OCI-LY7 (cell line): ENCODE results near the gene DKK3. TPM values are rescaled to one million over a fixed set of nuclear protein-coding genes. Genes with fewer than 3 reads are reported as not detected.
A peak's percentile ranks its signal among the peaks of the same experiment; 100 is the strongest.

Experiments used
- BruUV-seq: library from RNA; stranded (reverse); fragments of 400-500 nt; replicated peaks from 2 replicates; lab custom pipeline; 2021; lab: Mats Ljungman, UMichigan
- CTCF ChIA-PET: fragments of 300-600 bp; sonication (Branson Sonifier 250); formaldehyde crosslinking; loops from one replicate; lab custom pipeline; 2022; ENCODE audit warnings: antibody characterized with exemption; ENCODE audit not compliant: unreplicated experiment; lab: Charles Lee
- POLR2A ChIA-PET: fragments of 300-600 bp; sonication (Branson Sonifier 250); formaldehyde crosslinking; loops from one replicate; lab custom pipeline; 2022; ENCODE audit warnings: antibody characterized with exemption; lab: Charles Lee
- DNase-seq: peaks from one replicate; pipeline ENCODE4 v3.0.0-alpha.2; 2015; ENCODE audit warnings: low spot score
- H2AFZ ChIP-seq: fragments of 200-600 bp; sonication (generic), shearing (Covaris generic); 2 replicates; pipeline ENCODE4 v1.6.1; 2014; ENCODE audit warnings: mild to moderate bottlenecking, antibody characterized with exemption, low read length, moderate library complexity
- H3K27ac ChIP-seq: fragments of 200-600 bp; sonication (generic); 2 replicates; pipeline ENCODE4 v1.5.1; 2014; ENCODE audit warnings: mixed run types, low read depth, mild to moderate bottlenecking, moderate library complexity, low read length, inconsistent platforms; ENCODE audit not compliant: poor library complexity, severe bottlenecking
- H3K36me3 ChIP-seq: fragments of 200-600 bp; sonication (generic); 2 replicates; pipeline ENCODE4 v1.6.1; 2014; ENCODE audit warnings: mild to moderate bottlenecking, antibody characterized with exemption, low read length, moderate library complexity, mixed read lengths; ENCODE audit not compliant: insufficient read depth
- H3K4me1 ChIP-seq: fragments of 200-600 bp; sonication (generic); 2 replicates; pipeline ENCODE4 v1.5.1; 2014; ENCODE audit warnings: mild to moderate bottlenecking, low read length; ENCODE audit not compliant: insufficient read depth, poor library complexity, severe bottlenecking
- H3K4me2 ChIP-seq: fragments of 200-600 bp; sonication (generic); 2 replicates; pipeline ENCODE4 v1.6.1; 2014; ENCODE audit warnings: mild to moderate bottlenecking, low read length
- H3K4me3 ChIP-seq: fragments of 200-600 bp; sonication (generic); 2 replicates; pipeline ENCODE4 v1.5.1; 2014; ENCODE audit warnings: mild to moderate bottlenecking, low read depth, low read length; ENCODE audit not compliant: poor library complexity, severe bottlenecking
- H3K79me2 ChIP-seq: fragments of 200-600 bp; sonication (generic); 2 replicates; pipeline ENCODE4 v1.6.1; 2016; ENCODE audit warnings: low read depth, mild to moderate bottlenecking, low read length, moderate library complexity, mixed read lengths; ENCODE audit not compliant: insufficient read depth
- H3K9me2 ChIP-seq: fragments of 200-600 bp; sonication (generic); 2 replicates; pipeline ENCODE4 v1.6.1; 2016; ENCODE audit warnings: mild to moderate bottlenecking, low read length, mixed read lengths; ENCODE audit not compliant: insufficient read depth
- H3K9me3 ChIP-seq: fragments of 200-600 bp; sonication (generic); 2 replicates; pipeline ENCODE4 v1.6.1; 2014; ENCODE audit warnings: mild to moderate bottlenecking, mixed run types, low read length, mixed read lengths
- H4K20me1 ChIP-seq: fragments of 200-600 bp; sonication (generic); 2 replicates; pipeline ENCODE4 v1.6.1; 2014; ENCODE audit warnings: mild to moderate bottlenecking, antibody characterized with exemption, low read length, moderate library complexity, mixed read lengths; ENCODE audit not compliant: insufficient read depth
- EZH2phosphoT487 ChIP-seq: fragments of 200-600 bp; sonication (generic); IDR thresholded peaks from 2 replicates; pipeline ENCODE4 v1.6.1; 2018; ENCODE audit warnings: low read depth, borderline replicate concordance, mild to moderate bottlenecking, mixed run types, antibody characterized with exemption, low read length, moderate library complexity, mixed read lengths
- intact Hi-C: fragments of 100-400 bp; cut with micrococcal nuclease; formaldehyde crosslinking; loops from one replicate; pipeline ENCODE4 v1.10.0; 2022; ENCODE audit not compliant: unreplicated experiment
- total RNA-seq, 2 experiments: library from RNA; depleted of rRNA in 1 of 2; stranded (reverse); fragments of >200 nt in 1 of 2; shearing (Covaris generic) in 1 of 2; gene quantifications; 2 replicates each; pipeline ENCODE4 v1.2.3, GENCODE V29; 2014 to 2022
- TF ChIP-seq, protein P1 (sequence below): fragments of 200-600 bp; sonication (generic); conservative IDR thresholded peaks from 2 replicates; pipeline ENCODE4 v1.5.1; 2014; ENCODE audit warnings: mild to moderate bottlenecking, antibody characterized with exemption, low read length, moderate library complexity, mixed read lengths

The DKK3 gene
- total RNA-seq, 2 experiments from 2014 or later = not detected

DNA sequence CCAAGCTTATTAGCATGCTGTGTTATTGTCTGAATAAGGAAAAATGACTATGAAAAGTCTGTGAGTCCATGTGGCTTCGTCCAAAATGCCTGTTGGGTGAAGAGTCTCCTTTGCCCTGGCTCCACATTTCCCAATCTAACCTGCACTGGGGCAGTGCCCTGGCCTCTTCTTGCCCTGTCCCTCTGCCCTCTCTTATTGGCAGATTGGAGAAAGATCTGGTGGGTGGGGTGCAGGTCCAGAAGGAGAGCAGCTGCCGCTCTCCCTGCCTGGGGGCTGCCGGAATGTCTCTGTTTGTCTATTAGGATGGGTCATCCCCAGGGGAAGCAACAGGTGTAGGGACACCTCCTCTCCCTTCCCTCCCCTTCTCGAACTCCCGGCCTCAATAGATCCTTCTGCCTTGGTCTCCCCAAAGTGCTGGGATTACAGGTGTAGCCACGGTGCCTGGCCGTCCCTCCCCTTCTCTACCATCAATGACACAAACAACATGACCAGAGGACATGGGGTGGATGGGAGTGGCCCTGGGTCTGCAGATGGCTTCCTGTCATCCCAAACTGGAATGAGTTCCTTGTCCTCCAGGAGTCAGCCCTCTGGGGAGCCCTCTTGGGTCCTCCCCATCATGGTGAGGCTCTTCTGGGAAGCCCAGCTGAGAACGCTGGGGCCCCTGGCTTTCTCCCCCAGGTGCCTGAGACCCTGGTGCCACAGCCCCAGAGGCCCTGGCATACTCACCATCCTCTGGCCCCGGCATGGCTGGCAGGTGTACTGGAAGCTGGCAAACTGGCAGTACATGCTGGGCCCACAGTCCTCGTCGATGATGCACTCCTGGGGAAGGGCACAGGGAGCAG, 40.5 kb downstream of the DKK3 start:
- DNase-seq = no peak
- Histone ChIP-seq H3K27ac (no peak overlapping the region), H3K9me2 (no peaks in the 10 kb centered on the region), H3K4me1 (no peaks in the 10 kb centered on the region), H3K79me2 (no peaks in the 10 kb centered on the region), H3K9me3 (no peaks in the 10 kb centered on the region), H4K20me1 (no peaks in the 10 kb centered on the region), H2AFZ (no peak overlapping the region), H3K4me3 (no peak overlapping the region), H3K4me2 (no peak overlapping the region), H3K36me3 (no peaks in the 10 kb centered on the region)
- no peak for TF ChIP-seq EZH2phosphoT487
- no TSS peak for BruUV-seq
- intact Hi-C loops = loop anchor here (2.0 kb wide), 1 partner anchor 169 kb away; no protein-coding TSS in a partner anchor
- ChIA-PET CTCF (interaction anchor here (0.9 kb wide), 1 partner anchor 25 kb away, joined by 3 read pairs; no protein-coding TSS in a partner anchor), POLR2A (no interaction called here)

DNA sequence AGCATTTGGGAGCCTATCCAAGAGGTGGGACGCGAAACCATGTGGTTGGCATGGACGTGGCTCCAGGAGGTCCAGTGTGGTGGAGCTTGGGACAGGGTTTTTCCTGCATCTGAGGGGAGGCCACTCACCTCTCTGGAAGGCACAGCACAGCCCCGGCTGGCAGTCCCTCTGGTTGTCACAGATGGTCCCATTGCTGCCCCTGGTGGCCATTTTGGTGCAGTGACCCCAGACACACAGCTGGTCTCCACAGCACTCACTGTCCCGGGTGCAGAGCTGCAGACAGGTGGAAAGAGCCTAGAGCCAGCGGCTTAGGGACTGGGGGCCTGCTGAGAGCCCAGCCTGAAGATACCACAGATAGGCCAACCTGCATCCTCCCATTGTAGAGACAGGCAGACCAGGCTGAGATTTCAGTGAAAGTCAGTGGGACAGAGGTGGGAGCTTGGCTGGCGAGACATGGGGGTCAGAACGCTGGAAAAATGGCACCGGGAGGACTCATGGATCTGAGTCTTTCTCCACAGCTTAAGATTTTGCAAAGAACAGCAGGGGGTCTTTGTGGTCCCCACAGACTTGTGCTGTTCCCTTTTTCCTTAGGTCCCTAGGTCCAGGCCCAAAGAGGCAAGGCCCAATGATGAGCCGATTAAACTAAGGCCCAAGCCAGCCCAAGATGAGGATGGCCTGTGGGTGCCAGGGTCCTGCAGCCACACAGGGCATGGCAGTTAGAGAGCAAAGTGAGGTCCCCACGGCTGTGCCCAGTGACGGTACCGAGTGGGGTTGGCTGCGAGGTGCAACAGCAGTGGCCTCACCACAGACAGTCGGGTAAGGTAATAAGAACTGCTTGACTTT, 41.4 kb downstream of the DKK3 start:
- no peaks in the 10 kb centered on the region for H3K4me1 ChIP-seq
- no peak overlapping the region for H3K4me3 ChIP-seq
- no peaks in the 10 kb centered on the region for H3K9me3 ChIP-seq
- H3K9me2 ChIP-seq = no peaks in the 10 kb centered on the region
- no peak overlapping the region for H3K27ac ChIP-seq
- no TSS peak for BruUV-seq
- H2AFZ ChIP-seq = no peak overlapping the region
- H3K4me2 ChIP-seq = no peak overlapping the region
- no peaks in the 10 kb centered on the region for H3K79me2 ChIP-seq
- no peak for TF ChIP-seq EZH2phosphoT487
- TF ChIP-seq, protein P1, sequence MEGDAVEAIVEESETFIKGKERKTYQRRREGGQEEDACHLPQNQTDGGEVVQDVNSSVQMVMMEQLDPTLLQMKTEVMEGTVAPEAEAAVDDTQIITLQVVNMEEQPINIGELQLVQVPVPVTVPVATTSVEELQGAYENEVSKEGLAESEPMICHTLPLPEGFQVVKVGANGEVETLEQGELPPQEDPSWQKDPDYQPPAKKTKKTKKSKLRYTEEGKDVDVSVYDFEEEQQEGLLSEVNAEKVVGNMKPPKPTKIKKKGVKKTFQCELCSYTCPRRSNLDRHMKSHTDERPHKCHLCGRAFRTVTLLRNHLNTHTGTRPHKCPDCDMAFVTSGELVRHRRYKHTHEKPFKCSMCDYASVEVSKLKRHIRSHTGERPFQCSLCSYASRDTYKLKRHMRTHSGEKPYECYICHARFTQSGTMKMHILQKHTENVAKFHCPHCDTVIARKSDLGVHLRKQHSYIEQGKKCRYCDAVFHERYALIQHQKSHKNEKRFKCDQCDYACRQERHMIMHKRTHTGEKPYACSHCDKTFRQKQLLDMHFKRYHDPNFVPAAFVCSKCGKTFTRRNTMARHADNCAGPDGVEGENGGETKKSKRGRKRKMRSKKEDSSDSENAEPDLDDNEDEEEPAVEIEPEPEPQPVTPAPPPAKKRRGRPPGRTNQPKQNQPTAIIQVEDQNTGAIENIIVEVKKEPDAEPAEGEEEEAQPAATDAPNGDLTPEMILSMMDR = peak; percentile 80
- intact Hi-C loops = loop anchor here (2.0 kb wide), 1 partner anchor 168 kb away; no protein-coding TSS in a partner anchor
- no peaks in the 10 kb centered on the region for H3K36me3 ChIP-seq
- POLR2A ChIA-PET = interaction anchor here (0.6 kb wide), 1 partner anchor 641 kb away, joined by 3 read pairs; no protein-coding TSS in a partner anchor
- no peaks in the 10 kb centered on the region for H4K20me1 ChIP-seq
- DNase-seq = peak; percentile 64
- CTCF ChIA-PET = interaction anchor here (0.7 to 0.9 kb wide), 2 partner anchors 11 to 24 kb away, joined by 3 read pairs; no protein-coding TSS in a partner anchor

DNA sequence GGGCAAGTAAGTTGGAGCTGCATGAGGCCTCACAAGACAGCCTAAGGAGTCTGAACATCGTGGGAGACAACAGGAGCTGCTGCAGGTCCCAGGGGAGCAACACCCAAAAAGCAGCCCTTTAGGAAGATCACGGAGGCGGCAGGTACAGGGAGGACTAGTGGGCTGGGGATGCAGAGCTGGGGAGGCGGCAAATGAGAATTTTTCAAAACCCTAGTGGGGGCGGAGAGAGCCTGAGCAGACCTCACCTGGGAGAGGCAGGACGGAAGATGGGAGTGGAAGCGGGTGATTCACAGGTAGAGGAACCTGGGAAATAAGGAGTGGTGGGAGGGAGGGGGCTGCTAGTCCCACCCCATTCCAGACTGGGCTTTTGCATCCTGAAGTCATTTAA, 42.1 kb downstream of the DKK3 start:
- BruUV-seq = no TSS peak
- Histone ChIP-seq H3K79me2 (no peaks in the 10 kb centered on the region), H3K4me1 (no peaks in the 10 kb centered on the region), H3K4me3 (no peak overlapping the region), H4K20me1 (no peaks in the 10 kb centered on the region), H3K36me3 (no peaks in the 10 kb centered on the region), H3K9me2 (no peaks in the 10 kb centered on the region), H3K4me2 (no peak overlapping the region), H3K9me3 (no peaks in the 10 kb centered on the region), H2AFZ (no peak overlapping the region), H3K27ac (no peak overlapping the region)
- ChIA-PET CTCF (no interaction called here), POLR2A (no interaction called here)
- DNase-seq = no peak
- TF ChIP-seq EZH2phosphoT487 = no peak
- TF ChIP-seq, protein P1 = no peak
- intact Hi-C loops = loop anchor here (2.0 kb wide), 1 partner anchor 168 kb away; no protein-coding TSS in a partner anchor
